Spinal cord (tissue), 10 donors: Measurements from ENCODE around the gene SLCO4A1. TPM values are rescaled to one million over a fixed set of nuclear protein-coding genes. Genes with fewer than 3 reads are reported as not detected.

Source experiments
- DNase-seq, 6 donors: peaks; one replicate each; pipeline versions ENCODE4 v3.0.0 to v3.0.0-alpha.2; 2013 to 2015; ENCODE audit warnings: low spot score in 6 of 6, low read depth in 4 of 6
- H3K27ac ChIP-seq: one replicate; pipeline ENCODE4 v1.5.1; 2013; ENCODE audit warnings: low read depth, low read length, control low read depth
- H3K27me3 ChIP-seq: one replicate; pipeline ENCODE4 v1.6.1; 2013; ENCODE audit warnings: low read length; ENCODE audit not compliant: control insufficient read depth, insufficient read depth
- H3K36me3 ChIP-seq: one replicate; pipeline ENCODE4 v1.6.1; 2013; ENCODE audit warnings: low read length; ENCODE audit not compliant: control insufficient read depth, insufficient read depth
- H3K4me1 ChIP-seq: one replicate; pipeline ENCODE4 v1.6.1; 2013; ENCODE audit warnings: low read length; ENCODE audit not compliant: control insufficient read depth, insufficient read depth
- H3K4me3 ChIP-seq: one replicate; pipeline ENCODE4 v1.5.1; 2013; ENCODE audit warnings: low read depth, low read length, control low read depth
- H3K9me3 ChIP-seq: one replicate; pipeline ENCODE4 v1.6.1; 2013; ENCODE audit warnings: low read length; ENCODE audit not compliant: control insufficient read depth, insufficient read depth
- WGBS: methylation state at CpG from one replicate; pipeline ENCODE4 v1.1.5; 2013; ENCODE audit warnings: missing lambda C conversion rate; ENCODE audit not compliant: insufficient coverage; 5-methylcytosine and 5-hydroxymethylcytosine counted together
- polyA plus RNA-seq, 2 donors: library from polyadenylated mRNA; unstranded; fragments of 120-200 nt; gene quantifications; one replicate each; pipeline ENCODE4 v1.2.1, GENCODE V29; 2013; ENCODE audit not compliant: insufficient read length in 2 of 2
- total RNA-seq, 2 donors: library from RNA; depleted of rRNA in 1 of 2; stranded (reverse); fragments of 120-200 nt in 1 of 2; fragments of >200 nt in 1 of 2; gene quantifications; one replicate each; pipeline versions ENCODE4 v1.2.3 to v1.2.4, GENCODE V29; 2013 to 2014
- donor health status: healthy.

SLCO4A1 gene
- total and polyA plus RNA-seq, 4 donors, result 2.3 to 12.1 (median 5.8) TPM

DNA sequence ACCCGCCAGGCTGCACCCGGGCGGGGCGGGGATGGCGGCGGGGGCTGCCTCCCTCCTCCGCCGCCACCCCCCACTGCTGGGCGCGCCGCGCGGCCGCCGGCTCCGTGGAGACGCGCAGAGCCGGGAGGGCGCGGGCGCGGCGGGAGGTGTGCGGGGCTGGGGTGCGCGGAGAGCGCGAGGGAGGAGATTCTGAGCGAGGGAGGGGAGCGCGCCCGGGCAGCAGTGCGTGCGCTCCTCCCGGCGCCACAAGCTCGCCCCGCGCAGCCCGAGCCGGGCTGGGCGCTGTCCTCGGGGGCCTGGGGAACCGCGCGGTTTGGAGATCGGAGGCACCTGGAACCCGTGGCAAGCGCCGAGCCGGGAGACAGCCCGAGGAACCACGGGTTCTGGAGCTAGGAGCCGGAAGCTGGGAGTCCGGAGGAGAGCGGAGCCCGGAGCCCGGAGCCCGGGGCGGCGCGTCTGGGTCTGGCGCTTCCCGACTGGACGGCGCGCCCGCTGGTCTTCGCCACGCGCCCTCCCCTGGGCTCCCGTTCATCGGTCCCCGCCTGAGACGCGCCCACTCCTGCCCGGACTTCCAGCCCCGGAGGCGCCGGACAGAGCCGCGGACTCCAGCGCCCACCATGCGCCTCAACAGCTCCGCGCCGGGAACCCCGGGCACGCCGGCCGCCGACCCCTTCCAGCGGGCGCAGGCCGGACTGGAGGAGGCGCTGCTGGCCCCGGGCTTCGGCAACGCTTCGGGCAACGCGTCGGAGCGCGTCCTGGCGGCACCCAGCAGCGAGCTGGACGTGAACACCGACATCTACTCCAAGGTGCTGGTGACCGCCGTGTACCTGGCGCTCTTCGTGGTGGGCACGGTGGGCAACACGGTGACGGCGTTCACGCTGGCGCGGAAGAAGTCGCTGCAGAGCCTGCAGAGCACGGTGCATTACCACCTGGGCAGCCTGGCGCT, 66.6 kb downstream of the SLCO4A1 start, which contains the start of gene NTSR1:
Gene NTSR1 (plus strand): TSS at position 246 of the 946 bp plus-strand sequence. CDS start 372 bp downstream, at position 618.
- WGBS, result 6% methylated on average over 123 of the region's 124 CpGs
- H3K4me1 ChIP-seq, result peaks cover 44% of the 10 kb centered on the region
- no peaks in the 10 kb centered on the region for H3K36me3 ChIP-seq
- H3K9me3 ChIP-seq, result no peaks in the 10 kb centered on the region
- H3K4me3 ChIP-seq, result no peak within 1 kb of the TSS
- DNase-seq, result peak in 2 of 6 donors; percentile 54 to 65
- H3K27ac ChIP-seq, result no peak within 1 kb of the TSS
- peaks cover 44% of the 10 kb centered on the region for H3K27me3 ChIP-seq

DNA sequence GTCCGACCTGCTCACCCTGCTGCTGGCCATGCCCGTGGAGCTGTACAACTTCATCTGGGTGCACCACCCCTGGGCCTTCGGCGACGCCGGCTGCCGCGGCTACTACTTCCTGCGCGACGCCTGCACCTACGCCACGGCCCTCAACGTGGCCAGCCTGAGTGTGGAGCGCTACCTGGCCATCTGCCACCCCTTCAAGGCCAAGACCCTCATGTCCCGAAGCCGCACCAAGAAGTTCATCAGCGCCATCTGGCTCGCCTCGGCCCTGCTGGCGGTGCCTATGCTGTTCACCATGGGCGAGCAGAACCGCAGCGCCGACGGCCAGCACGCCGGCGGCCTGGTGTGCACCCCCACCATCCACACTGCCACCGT, 67.2 kb downstream of the SLCO4A1 start:
- Histone ChIP-seq H3K36me3 (no peaks in the 10 kb centered on the region), H3K4me1 (peaks cover 37% of the 10 kb centered on the region), H3K9me3 (no peaks in the 10 kb centered on the region), H3K27me3 (peaks cover 42% of the 10 kb centered on the region), H3K4me3 (no peak overlapping the region), H3K27ac (no peak overlapping the region)
- WGBS, result 82% methylated on average over 27 of the region's 30 CpGs
- no peak for DNase-seq

DNA sequence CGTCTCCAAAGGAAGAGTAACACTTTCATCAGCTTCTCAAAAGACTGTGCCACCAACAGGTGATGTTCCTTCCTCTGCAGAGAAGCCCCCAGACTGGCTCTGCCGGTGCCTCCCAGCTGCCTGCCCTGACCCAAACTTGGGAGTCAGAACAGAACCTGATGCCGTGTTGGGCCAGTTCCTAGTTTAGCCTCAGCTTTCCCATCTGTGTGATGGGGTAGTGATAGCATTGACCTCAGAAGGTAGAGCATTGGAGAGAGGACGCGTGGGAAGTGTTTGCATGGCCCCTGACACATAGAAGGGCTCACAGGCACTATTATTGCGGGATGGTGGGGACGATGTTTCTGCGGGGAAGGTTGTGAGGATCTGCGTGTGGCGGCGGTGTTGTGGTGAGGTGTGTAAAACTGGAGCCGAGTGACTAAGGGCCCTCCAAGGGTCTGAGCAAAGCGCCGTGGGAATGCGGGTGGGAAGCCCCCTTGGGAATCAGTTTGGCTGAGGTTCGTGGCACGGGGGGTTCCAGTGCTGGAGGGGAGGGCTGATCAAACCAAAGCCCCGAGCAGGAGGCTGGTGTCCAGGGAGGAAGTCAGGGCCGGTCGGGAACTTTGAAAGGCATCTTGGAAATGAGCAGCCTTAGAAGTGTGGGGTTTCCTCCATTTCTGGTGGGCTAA, 68.0 kb downstream of the SLCO4A1 start:
- no peak for DNase-seq
- H3K9me3 ChIP-seq, result no peaks in the 10 kb centered on the region
- no peaks in the 10 kb centered on the region for H3K36me3 ChIP-seq
- 85% methylated on average over 20 of the region's 20 CpGs for WGBS
- no peak overlapping the region for H3K4me3 ChIP-seq
- H3K27ac ChIP-seq, result no peak overlapping the region
- H3K4me1 ChIP-seq, result peaks cover 29% of the 10 kb centered on the region
- peaks cover 42% of the 10 kb centered on the region for H3K27me3 ChIP-seq

DNA sequence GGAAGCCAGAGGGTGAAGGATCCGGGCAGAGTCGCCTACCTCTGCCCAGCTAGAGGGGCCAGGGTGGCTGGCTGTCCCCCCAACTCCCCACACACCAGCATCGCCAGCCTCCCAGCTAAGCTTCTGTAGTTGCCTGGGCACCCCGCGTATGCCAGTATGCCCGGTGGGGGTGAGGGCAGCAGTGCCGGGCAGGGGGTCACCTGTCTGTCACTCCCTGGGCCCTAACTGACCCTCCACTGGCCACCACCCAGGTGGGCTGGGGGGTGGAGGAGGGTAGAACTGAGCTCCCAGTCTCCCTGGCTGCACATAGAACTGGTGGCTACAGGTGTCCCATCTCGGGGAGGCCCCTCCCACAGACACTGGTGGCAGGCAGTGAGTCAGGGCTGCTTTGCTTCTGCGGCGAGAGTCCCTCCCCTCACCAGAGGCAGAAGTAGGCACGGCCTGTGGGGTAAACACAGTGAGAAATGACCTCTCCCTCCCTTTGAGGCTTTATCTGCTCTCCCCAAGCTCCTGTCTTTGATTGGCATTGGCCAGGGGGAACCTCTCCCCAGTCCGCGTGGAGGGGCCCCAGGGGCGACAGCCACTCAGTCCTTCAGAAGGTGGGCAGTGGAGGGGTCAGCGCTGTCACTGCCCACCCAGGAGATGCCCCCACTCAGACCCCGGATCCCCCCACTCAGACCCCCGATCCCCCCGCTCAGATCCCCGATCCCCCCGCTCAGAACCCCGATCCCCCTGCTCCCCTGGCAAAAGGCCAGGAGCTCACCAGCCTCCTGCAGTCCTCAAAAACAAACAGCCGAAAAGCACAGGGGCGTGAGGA, 68.8 kb downstream of the SLCO4A1 start:
- peaks cover 42% of the 10 kb centered on the region for H3K27me3 ChIP-seq
- H3K9me3 ChIP-seq, result no peaks in the 10 kb centered on the region
- no peak overlapping the region for H3K4me3 ChIP-seq
- H3K27ac ChIP-seq, result no peak overlapping the region
- no peak for DNase-seq
- WGBS, result 57% methylated on average over 12 of the region's 23 CpGs
- H3K36me3 ChIP-seq, result no peaks in the 10 kb centered on the region
- peaks cover 22% of the 10 kb centered on the region for H3K4me1 ChIP-seq

DNA sequence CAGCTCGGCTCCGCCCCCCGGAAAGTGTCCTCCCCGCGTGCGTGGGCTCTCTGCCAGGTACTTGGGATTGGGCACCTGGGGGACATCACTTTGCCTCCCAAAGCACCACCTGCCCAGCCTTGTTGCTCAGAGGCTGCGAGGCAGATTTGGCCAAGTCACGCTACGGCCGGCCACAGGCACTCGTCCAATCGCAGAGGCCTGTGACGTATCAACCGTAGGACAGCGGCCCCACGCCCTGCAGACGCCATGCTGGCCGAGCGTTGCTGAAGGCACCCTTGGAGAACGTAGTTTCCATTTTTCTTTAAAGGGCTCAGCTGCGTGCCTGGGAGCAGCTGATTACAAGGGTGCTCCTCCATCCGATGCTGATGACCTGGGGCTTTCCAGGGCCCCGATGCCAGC, 69.4 kb downstream of the SLCO4A1 start:
- peaks cover 22% of the 10 kb centered on the region for H3K4me1 ChIP-seq
- peak in 1 of 6 donors; percentile 53 for DNase-seq
- WGBS, result 39% methylated on average over 23 of the region's 23 CpGs

DNA sequence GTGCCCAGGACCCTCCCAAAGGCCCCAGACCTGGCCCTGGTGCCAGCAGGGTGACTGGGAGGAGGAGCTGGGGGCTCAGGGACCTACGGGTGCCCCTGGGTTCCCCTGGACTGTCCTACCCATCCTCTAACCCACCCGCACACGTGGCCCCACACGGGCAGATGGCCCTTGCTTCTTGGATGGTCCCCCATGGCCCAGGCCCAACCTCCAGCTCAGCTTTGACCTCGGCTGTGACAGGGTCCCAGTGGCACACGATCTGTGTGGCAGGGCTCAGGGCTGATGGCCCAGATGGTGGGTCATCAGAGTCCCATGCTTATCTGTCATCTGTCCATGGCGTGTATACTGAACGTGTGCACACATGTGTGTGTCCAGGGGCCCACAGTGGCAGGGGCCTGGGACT, 70.3 kb downstream of the SLCO4A1 start:
- no peaks in the 10 kb centered on the region for H3K36me3 ChIP-seq
- peaks cover 43% of the 10 kb centered on the region for H3K27me3 ChIP-seq
- 90% methylated on average over 7 of the region's 8 CpGs for WGBS
- H3K9me3 ChIP-seq, result no peaks in the 10 kb centered on the region
- no peak overlapping the region for H3K27ac ChIP-seq
- H3K4me1 ChIP-seq, result peaks cover 20% of the 10 kb centered on the region
- no peak for DNase-seq
- H3K4me3 ChIP-seq, result no peak overlapping the region

More for the DNA sequence above, 69.4 kb downstream of the SLCO4A1 start:
- Histone ChIP-seq H3K4me3 (no peak overlapping the region), H3K9me3 (no peaks in the 10 kb centered on the region), H3K36me3 (no peaks in the 10 kb centered on the region), H3K27ac (no peak overlapping the region), H3K27me3 (peaks cover 45% of the 10 kb centered on the region)

DNA sequence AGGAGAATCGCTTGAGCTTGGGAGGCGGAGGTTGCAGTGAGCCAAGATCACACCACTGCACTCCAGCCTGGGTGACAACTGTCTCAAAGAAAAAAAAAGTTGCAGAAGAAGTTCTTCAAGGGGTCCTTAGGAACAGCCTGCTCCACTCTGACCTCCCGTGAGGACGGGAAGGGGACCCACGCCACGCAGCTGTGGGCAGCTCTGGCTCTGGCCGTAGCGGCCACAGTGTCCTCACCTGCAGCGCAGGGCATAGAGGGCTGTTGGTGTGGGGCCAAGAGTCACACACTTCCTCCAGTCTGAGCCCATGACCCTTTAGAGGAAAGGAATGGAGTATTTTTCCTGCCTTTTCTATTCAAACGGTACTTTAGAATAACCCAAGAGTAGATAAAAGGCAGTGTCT, 71.7 kb downstream of the SLCO4A1 start:
- peaks cover 13% of the 10 kb centered on the region for H3K4me1 ChIP-seq
- no peak overlapping the region for H3K27ac ChIP-seq
- no peak for DNase-seq
- no peaks in the 10 kb centered on the region for H3K9me3 ChIP-seq
- H3K27me3 ChIP-seq, result peaks cover 37% of the 10 kb centered on the region
- H3K4me3 ChIP-seq, result no peak overlapping the region
- no peaks in the 10 kb centered on the region for H3K36me3 ChIP-seq
- 97% methylated on average over 6 of the region's 10 CpGs for WGBS

GRCh38 chr20:62714799-62715198, 72.5 kb downstream of the SLCO4A1 start:
- 92% methylated on average over 6 of the region's 6 CpGs for WGBS
- Histone ChIP-seq H3K4me1 (peaks cover 13% of the 10 kb centered on the region), H3K27ac (no peak overlapping the region), H3K36me3 (no peaks in the 10 kb centered on the region), H3K27me3 (peaks cover 29% of the 10 kb centered on the region), H3K9me3 (peaks cover 2% of the 10 kb centered on the region), H3K4me3 (no peak overlapping the region)
- no peak for DNase-seq

DNA sequence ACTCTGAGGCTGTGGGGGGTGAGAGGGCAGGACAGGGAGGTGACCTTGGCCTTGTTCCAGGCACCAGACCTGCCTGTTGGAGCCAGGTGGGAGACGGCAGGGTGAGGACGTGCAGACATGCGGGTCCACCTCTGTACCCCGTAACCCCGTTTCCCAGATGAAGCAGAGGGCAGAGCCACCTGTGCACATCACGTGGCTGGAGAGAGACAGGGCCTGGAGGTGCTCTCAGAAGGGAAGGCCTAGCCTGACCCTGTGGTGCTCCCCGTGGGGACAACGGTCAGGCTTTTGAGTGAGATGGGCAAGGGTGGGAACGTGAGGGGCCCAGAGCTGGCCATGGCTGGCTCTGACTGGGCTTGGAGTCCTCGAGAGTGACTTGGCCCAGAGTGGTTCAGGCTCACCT, 72.9 kb downstream of the SLCO4A1 start:
- Histone ChIP-seq H3K27ac (no peak overlapping the region), H3K9me3 (peaks cover 5% of the 10 kb centered on the region), H3K4me1 (peaks cover 12% of the 10 kb centered on the region), H3K4me3 (no peak overlapping the region), H3K27me3 (peaks cover 25% of the 10 kb centered on the region), H3K36me3 (no peaks in the 10 kb centered on the region)
- no peak for DNase-seq
- WGBS, result 95% methylated on average over 10 of the region's 10 CpGs
